GM12878 (cell line): ENCODE results near the gene ARHGAP22.

ENCODE experiments used
- ATF7 ChIP-seq: fragments of 450-650 bp; IDR thresholded peaks from 2 replicates; pipeline ENCODE4 v1.6.1; 2016; ENCODE audit warnings: low read depth, mild to moderate bottlenecking
- CBFB ChIP-seq: IDR thresholded peaks from 2 replicates; pipeline ENCODE4 v1.6.1; 2016; ENCODE audit warnings: antibody characterized with exemption, low read depth
- CTCF ChIP-seq, 3 experiments: IDR thresholded peaks in 2 of 3; conservative IDR thresholded peaks in 1 of 3; 2 replicates each; pipeline ENCODE4 v1.5.1; 2011; ENCODE audit warnings: low read depth in 3 of 3, low read length in 3 of 3, mild to moderate bottlenecking in 3 of 3, control low read depth in 2 of 3, moderate library complexity in 2 of 3, inconsistent platforms in 1 of 3, mixed read lengths in 1 of 3; ENCODE audit not compliant: control insufficient read depth in 2 of 3, insufficient read depth in 1 of 3; ENCODE audit errors: extremely low read depth in 1 of 3
- EP300 ChIP-seq, 2 experiments: fragments of 150-350 bp in 1 of 2; IDR thresholded peaks; 2 replicates each; pipeline ENCODE4 v1.6.1; 2011 to 2012; ENCODE audit warnings: low read depth in 2 of 2, low read length in 2 of 2, borderline replicate concordance in 1 of 2, improper control_type of control experiment in 1 of 2, inconsistent platforms in 1 of 2; ENCODE audit not compliant: control insufficient read depth in 1 of 2
- EZH2 ChIP-seq: IDR thresholded peaks from 2 replicates; pipeline ENCODE4 v1.6.1; 2012; ENCODE audit warnings: low read depth, mild to moderate bottlenecking, control low read depth, inconsistent platforms, low read length, borderline replicate concordance; ENCODE audit not compliant: control insufficient read depth
- HDAC2 ChIP-seq: fragments of 200-600 bp; sonication (generic); IDR thresholded peaks from 2 replicates; pipeline ENCODE4 v1.6.1; 2017
- JUND ChIP-seq: IDR thresholded peaks from 2 replicates; pipeline ENCODE4 v1.6.1; 2012; ENCODE audit warnings: low read depth, mild to moderate bottlenecking, low read length, improper control_type of control experiment, moderate library complexity
- NFYB ChIP-seq: IDR thresholded peaks from 2 replicates; pipeline ENCODE4 v1.6.1; 2011; ENCODE audit warnings: low read depth, mild to moderate bottlenecking, low read length, improper control_type of control experiment, moderate library complexity; ENCODE audit not compliant: insufficient read depth
- POLR2AphosphoS2 ChIP-seq: IDR thresholded peaks from 2 replicates; pipeline ENCODE4 v1.6.1; 2011; ENCODE audit warnings: low read depth, mild to moderate bottlenecking, low read length, improper control_type of control experiment, moderate library complexity
- RAD21 ChIP-seq: IDR thresholded peaks from 2 replicates; pipeline ENCODE4 v1.6.1; 2011; ENCODE audit warnings: mild to moderate bottlenecking, low read depth, low read length, moderate library complexity; ENCODE audit not compliant: insufficient read depth
- SRF ChIP-seq, 2 experiments: IDR thresholded peaks; 2 replicates each; pipeline ENCODE4 v1.6.1; 2011; ENCODE audit warnings: low read depth in 2 of 2, low read length in 2 of 2, mild to moderate bottlenecking in 1 of 2, moderate library complexity in 1 of 2
- ZNF274 ChIP-seq: IDR thresholded peaks from one replicate; pipeline ENCODE4 v1.8.0; 2011; ENCODE audit not compliant: insufficient read length, insufficient read depth

- TF ChIP-seq NFYB (no peak), CTCF (IDR thresholded peaks at IDR 0.05 in 2 of 3, conservative IDR thresholded peaks at IDR 0.05 in 1 of 3; ENCODE audit: control insufficient read depth in 2 of 3, extremely low read depth in 1 of 3, insufficient read depth in 1 of 3, low read depth in 3 of 3, low read length in 3 of 3) (no peak), POLR2AphosphoS2 (no peak), JUND (no peak), ZNF274 (no peak), SRF (IDR thresholded peaks at IDR 0.05; ENCODE audit: low read depth in 2 of 2, low read length in 2 of 2) (no peak), RAD21 (no peak), HDAC2 (no peak), EP300 (IDR thresholded peaks at IDR 0.05; ENCODE audit: borderline replicate concordance in 1 of 2, control insufficient read depth in 1 of 2, low read depth in 2 of 2, low read length in 2 of 2) (no peak), CBFB (no peak), ATF7 (no peak), EZH2 (no peak)
These were observed 9.9 kb downstream of the ARHGAP22 start for GRCh38 chr10:48594803-48595538.
